Measurements from ENCODE around the gene GDPD3.
A peak's percentile ranks its signal among the peaks of the same experiment; 100 is the strongest.

The GDPD3 gene

DNA sequence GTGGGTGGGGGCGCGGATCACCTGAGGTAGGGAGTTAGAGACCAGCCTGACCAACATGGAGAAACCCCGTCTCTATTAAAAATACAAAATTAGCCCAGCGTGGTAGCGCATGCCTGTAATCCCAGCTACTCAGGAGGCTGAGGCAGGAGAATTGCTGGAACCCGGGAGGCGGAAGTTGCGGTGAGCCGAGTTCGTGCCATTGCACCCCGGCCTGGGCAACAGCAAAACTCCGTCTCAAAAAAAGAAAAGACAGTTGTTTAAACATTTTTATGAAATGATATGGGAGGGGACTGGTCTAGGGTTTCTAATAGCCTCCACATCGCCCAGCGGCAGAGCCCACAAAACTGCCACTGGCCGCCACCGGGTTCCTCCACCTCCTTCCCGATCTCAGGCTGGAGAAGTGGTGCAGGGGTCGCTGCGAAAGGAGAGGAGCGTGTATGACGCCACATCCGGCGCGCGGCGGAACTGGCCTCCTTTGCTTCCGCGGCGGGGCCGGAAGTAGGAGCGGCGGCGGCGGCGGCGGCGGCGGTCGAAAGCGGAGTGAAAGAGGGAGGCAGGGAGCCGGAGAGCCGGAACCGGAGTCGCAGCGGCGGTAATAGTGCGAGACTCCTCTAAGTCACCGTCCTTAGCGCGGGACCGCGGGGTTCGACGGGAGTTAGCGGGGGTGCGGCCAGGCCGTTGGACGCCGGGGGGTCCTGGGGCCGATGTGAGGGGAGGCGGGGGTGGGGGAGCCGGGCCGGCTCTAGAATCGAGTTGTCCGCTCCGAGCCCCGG is 37.6 kb downstream of the GDPD3 start, which contains the start of gene PPP4C:
PPP4C (plus strand) TSS at position 492 of the 773 bp plus-strand sequence. CDS start 384 bp downstream, outside the sequence.
- peak; percentile 82 to 91 (median 86) for DNase-seq

DNA sequence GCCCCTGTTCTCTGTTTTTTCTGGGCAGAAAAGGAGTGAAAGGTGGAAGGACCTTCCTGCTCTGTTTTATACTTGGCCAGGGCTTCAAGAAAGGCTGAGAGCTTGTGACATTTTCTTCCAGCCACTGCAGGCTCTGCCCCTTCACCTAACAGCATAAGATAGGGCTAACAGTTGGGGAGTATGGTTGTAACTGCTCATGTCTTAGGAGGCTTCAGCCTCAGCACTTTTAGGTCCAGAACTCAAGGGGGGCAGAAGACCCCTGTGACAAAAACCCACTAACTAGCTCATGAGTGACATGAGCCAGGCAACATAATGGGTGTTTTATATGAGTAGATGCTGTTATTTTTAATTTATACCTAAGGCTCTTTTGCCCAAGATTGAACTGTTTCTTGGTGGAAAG is 42.8 kb downstream of the GDPD3 start:
- no peak for DNase-seq

DNA sequence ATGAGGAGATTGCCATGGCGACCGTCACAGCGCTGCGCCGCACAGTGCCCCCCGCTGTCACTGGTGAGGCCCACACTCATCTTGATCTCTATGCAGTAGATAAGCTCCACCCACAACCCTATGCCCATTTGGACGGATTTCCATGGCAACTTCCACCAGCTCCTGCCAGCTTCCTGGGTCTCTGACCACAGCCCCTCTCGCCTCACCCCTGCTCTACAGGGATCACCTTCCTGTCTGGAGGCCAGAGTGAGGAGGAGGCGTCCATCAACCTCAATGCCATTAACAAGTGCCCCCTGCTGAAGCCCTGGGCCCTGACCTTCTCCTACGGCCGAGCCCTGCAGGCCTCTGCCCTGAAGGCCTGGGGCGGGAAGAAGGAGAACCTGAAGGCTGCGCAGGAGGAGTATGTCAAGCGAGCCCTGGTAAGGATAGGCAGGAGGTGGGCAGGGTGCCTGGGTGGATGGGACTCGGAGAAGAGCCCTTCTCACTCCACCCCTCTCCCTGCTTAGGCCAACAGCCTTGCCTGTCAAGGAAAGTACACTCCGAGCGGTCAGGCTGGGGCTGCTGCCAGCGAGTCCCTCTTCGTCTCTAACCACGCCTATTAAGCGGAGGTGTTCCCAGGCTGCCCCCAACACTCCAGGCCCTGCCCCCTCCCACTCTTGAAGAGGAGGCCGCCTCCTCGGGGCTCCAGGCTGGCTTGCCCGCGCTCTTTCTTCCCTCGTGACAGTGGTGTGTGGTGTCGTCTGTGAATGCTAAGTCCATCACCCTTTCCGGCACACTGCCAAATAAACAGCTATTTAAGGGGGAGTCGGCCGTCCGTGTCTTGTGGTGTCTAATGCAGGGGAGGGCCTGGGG is 43.5 kb downstream of the GDPD3 start:
- DNase-seq = no peak

DNA sequence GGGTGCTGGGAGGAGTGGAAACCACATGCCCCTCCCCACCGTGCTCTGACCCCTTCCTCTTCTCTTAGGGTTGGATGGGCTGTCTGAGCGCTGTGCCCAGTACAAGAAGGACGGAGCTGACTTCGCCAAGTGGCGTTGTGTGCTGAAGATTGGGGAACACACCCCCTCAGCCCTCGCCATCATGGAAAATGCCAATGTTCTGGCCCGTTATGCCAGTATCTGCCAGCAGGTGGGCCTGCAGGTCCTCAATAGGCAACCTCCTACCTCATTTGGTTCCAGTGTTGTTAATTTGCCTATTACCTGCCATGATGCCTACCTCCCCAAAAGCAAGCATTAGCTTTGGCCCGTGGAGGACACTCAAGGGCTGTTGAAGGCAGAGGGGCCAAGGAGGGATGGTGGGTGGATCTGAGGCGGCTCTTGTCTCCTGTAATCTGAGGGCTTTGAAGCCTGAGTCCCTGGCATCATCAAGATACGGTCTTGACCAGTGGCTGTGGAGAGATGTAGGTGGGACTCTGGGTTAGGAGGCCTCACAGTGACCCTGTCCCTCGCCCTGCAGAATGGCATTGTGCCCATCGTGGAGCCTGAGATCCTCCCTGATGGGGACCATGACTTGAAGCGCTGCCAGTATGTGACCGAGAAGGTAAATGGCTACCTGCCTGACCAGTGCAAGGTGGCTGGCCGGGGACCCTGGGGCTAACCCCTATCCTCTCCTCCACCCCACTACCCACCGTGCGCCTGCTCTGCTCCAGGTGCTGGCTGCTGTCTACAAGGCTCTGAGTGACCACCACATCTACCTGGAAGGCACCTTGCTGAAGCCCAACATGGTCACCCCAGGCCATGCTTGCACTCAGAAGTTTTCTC is 44.4 kb downstream of the GDPD3 start:
- peak; percentile 42 to 67 (median 52) for DNase-seq

DNA sequence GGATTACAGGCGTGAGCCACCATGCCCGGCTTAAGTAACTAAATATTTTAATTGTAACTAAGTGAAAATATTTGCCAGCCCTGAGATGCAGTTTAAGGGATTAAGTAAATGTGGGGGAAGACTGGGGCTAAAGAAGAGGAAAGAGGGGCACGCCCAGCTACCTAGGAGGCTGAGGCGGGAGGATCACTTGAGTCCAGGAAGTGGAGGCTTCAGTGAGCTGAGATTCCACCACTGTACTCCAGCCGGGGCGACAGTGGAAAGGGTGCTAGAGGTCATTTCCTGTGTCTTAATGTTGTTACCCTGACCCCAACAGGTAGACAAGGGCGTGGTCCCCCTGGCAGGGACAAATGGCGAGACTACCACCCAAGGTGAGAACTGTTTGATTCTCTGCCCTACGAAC is 45.0 kb downstream of the GDPD3 start:
- DNase-seq = no peak

DNA sequence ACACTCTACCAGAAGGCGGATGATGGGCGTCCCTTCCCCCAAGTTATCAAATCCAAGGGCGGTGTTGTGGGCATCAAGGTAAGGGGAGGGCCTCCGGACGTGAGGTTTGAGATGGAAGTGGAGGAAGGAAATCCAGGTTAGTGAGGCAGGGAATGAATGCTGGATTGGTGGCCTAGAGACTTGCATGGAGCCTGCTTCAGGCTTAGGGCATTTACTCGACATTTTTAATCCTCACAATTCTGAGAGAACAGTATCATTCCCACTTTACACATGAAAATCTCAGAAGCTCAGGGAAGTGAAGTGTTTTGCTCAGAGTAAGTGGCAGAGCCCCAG is 45.8 kb downstream of the GDPD3 start:
- no peak for DNase-seq

DNA sequence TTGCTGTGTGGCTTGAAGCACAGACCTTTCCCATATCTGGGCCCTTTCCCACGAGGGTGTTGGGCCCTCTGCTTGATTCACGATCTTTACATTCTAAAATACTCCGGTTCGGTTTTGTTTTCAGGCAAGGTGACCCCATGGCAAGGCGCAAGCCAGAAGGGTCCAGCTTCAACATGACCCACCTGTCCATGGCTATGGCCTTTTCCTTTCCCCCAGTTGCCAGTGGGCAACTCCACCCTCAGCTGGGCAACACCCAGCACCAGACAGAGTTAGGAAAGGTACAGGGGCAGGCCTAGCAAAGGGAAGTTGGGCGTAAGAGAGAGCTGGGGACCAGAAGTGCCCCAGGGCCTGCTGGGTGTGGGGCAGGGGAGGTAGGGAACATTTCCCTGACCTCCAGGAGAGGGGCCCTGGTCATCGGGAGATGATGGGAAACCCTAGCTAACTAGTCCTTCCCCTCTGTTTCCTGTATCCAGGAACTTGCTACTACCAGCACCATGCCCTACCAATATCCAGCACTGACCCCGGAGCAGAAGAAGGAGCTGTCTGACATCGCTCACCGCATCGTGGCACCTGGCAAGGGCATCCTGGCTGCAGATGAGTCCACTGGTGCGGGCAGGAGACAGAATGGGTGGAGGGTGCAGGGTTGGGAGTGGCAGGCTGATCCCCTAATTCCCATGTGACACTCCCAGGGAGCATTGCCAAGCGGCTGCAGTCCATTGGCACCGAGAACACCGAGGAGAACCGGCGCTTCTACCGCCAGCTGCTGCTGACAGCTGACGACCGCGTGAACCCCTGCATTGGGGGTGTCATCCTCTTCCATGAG is 46.4 kb downstream of the GDPD3 start:
- no peak for DNase-seq

DNA sequence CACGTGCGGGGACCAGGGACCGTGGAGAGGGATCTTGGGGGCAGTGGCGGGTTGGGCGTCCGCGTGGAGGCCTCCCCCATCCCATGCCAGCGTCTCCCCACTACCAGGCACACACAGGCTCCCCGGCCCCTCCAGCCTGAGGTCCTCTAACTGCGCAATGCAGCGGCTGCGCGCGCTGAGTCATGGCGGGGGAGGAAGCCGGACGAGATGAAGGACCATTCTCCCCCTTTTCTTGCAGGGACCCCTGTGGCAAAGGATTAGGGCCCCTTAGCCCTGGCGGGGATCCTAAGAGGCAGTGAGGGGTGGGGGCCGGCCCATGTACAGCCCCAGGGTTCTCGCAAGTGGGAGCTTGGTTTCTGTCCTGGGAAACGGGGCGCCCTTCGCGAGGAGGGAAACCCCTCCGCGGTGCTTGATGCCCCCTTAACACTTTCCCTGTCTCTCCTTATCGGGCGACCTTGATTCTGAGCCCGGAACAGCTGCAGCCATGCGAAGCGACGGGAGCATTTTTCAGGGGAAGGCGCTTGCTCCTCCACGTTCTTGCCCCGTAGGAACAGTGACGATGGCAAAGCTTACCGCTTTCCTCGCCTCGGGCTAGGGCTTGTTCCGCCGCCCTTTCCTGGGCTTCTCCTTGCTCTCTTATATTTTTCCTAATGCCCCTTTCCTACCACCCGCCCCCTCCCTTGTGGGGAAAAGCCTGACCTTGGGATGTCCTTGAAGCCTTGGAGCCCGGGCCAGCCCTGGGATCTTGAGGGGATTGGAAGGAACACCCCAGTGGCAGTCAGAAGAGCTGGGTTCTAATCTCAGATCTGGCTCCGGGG is 47.2 kb downstream of the GDPD3 start:
- peak in 1 of 6 experiments; percentile 39 for DNase-seq

DNA sequence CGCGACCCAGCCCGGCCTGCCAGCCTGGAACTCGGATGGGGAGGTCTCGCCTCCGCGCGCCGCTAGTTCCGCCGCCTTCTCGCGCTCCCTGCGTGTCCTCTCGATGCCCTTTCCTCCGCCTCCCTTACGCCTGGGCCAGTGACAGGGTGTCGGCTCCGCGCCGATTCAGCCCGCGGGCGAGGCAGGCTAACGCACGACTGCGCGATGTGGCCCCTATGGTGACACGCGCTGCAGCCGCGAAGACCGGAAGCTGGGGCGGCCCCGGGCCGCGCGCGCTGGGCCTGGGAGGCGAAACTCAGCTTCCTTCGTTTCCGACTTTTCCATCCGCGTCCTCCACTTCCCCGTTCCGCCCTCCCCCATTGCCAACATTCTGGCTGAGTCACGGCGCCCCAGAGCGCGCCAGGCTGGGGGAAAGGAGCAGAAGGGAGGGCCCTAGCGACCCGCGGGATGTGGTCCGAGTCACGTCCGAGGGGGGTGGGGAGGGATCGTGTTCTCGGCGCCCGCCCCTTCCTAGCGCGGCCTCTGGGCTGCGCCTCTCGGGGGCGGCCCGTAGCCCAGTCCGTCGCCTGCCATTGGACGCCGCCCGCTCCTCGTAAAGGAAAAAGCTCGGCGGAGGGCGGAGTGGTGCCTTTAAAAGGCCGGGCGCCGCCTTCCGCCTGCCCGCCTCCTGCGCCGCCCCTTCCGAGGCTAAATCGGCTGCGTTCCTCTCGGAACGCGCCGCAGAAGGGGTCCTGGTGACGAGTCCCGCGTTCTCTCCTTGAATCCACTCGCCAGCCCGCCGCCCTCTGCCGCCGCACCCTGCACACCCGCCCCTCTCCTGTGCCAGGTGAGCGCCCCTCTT is 48.0 kb downstream of the GDPD3 start, which contains the start of gene ALDOA:
ALDOA (plus strand) TSS at position 659 of the 841 bp plus-strand sequence. CDS start 1,138 bp downstream, outside the sequence.
- peak; percentile 89 to 97 (median 92) for DNase-seq

DNA sequence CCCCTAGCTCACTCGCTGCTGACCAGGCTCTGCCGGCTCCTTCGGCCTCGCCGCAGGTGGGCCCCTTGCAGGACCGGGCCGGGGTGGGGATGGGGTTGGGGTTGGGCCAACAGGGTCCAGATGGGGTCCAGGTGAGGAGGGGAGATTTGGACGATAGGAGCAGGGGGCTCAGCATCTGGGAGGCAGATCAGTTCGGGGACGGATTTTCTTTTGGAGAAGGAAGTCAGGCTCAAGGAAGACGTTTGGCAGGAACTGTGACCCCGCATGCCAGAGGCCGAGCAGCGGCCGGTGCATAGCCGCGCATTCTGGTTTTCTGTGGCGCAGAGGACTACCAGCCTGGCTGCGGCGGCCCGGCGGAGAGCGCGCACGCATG is 48.6 kb downstream of the GDPD3 start:
- no peak for DNase-seq

DNA sequence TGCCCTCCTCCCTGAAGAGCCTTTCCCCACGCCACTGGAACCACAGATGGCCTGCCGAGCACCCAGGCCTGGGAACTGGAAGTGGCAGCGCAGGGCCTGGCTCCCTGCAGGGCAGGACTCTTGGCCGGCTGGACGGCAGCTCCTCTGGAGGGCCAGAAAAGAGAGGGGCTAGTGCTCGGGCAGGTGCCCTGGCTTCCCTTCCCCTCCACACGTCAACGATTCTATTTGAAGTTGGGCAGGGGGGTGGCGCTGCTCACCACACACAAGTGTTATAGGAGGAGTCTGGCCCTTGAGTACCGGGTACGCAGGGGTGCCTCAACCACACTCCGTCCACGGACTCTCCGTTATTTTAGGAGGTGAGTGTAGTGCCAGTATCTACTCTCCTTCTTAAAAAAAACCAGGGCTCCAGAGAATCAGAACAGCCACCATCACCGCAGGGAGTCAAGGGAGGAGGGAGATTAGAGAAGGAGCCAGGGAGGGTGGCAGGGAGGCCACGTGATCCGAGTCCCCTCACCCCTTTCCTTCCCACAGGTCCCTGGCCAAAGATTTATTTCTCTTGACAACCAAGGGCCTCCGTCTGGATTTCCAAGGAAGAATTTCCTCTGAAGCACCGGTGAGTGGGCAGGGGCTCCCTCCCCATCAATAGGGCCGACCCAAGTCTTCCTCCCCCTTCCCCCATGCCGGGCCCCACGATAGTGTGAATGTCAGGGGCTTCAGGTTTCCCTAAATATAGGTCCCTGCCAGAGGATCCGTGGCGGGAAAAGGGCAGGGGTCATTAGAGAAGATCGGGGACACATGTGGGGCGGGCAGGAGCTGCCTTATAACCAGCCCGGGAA is 49.2 kb downstream of the GDPD3 start:
- peak; percentile 40 to 74 (median 62) for DNase-seq

DNA sequence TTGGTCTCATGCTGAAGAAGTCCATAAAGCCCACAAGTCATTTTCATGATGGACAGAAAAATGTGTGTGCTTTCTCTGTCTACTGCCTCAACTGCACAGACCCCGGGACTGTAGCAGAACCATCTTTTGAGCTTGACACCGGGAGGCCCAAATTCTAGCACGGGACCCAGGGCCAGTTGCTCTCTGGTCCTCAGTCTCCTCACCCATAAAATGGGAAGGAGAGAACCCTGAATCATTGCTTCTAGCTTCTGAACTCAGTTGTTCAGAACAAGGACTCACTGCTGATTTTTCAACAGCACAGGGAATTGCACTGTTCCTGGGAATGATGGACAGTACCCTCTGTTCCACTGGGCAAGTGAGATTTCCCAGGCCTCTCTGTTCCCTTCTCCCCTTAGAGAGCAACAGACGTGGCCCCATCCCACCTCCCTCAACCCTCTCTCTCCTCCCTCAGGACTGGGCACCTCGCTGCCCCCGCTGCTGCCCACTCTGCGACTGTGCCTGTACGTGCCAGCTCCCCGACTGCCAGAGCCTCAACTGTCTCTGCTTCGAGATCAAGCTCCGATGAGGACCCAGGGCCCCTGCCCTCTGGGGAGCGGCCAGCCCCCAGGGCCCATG is 50.0 kb downstream of the GDPD3 start:
- no peak for DNase-seq

DNA sequence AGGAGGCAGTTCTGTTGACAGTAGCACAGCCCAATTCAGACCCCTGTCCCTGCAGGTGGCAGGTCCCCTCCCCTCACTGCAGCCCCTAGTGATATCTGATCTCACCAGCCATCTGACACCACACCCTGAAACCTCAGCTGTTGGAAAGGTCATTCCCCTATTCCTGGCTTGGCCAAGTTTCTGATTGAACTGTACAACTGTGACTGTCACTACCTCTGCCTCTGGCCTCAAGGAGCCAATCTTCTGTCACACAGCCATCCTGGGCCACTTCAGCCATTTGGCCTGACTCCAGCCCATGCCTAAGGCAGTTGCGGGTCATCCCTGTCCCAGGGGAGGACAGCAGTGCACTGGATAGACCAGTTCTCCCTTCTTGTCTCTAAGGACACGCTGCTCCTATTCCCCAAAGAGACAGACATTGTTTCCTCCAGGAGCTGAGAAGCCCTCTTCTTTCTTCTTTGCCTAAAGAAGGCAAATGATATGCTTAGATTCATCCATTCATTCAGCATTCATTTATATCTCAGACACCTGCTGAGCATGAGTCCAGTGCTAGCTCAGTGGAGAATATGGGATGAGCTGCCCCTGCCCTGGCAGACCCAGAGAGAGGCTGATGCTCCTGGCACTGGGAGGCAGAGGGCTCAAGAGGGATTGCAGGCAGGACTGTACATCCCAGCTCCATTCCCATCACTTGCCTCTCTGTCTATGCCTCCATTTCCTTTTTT is 52.3 kb downstream of the GDPD3 start:
- no peak for DNase-seq

DNA sequence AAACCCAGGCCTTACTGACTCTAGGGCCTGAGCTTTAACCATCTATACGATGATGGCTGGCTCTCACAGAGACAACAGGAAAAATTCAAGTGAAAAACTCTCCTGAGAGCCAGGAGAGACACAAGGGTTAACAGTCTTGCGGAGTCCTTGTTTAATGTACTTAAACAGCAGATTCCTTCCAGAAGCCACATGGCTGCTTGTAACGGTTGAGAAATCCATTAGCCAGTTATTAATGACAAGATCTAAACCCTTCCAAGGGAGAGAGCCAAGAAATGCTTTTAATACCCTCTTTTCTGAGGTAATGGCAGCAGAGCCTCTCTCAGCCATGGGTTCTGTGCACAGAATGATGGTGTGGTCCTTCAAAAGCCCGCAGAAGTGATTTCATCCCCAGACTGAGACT is 53.0 kb downstream of the GDPD3 start:
- DNase-seq = no peak

DNA sequence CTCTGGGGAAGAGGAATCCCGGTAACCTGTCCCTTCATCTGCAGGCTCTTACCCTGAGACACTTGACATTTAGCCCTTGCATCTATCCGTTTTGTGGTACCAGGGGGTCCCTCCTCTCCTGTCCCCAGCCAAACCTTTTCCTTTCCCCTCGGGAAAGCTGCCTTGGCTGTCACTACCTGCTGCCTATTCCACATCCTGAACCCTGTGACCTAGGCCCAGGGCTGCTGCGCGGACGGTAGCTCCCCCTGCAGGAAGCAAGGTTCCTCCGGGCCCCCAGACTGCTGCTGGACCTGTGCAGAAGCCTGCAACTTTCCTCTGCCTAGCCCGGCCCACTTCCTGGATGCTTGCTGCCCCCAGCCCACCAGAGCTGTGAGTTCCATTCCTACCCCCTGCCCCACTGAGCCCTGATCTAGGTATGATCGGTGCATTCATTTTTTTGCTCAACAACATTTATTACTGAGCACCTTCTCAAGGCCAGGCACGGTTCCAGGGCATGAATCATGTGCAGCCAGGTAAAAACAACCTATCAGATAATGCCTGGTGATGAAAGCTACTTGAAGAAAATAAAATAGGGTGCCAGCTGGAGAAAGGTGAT is 58.3 kb downstream of the GDPD3 start:
- DNase-seq = peak in 5 of 6 experiments; percentile 8 to 44 (median 29)
